H1 (cell line): ENCODE results near the gene MRPS2.

Experiments
- EZH2 ChIP-seq: fragments of 200-600 bp; sonication (generic); IDR thresholded peaks from 2 replicates; pipeline ENCODE4 v1.7.1; 2012; ENCODE audit warnings: low read depth, mild to moderate bottlenecking, moderate library complexity, low read length, inconsistent platforms; ENCODE audit not compliant: severe bottlenecking
- POLR2AphosphoS5 ChIP-seq: IDR thresholded peaks from 2 replicates; pipeline ENCODE4 v1.6.1; 2011; ENCODE audit warnings: low read depth, low read length

DNA sequence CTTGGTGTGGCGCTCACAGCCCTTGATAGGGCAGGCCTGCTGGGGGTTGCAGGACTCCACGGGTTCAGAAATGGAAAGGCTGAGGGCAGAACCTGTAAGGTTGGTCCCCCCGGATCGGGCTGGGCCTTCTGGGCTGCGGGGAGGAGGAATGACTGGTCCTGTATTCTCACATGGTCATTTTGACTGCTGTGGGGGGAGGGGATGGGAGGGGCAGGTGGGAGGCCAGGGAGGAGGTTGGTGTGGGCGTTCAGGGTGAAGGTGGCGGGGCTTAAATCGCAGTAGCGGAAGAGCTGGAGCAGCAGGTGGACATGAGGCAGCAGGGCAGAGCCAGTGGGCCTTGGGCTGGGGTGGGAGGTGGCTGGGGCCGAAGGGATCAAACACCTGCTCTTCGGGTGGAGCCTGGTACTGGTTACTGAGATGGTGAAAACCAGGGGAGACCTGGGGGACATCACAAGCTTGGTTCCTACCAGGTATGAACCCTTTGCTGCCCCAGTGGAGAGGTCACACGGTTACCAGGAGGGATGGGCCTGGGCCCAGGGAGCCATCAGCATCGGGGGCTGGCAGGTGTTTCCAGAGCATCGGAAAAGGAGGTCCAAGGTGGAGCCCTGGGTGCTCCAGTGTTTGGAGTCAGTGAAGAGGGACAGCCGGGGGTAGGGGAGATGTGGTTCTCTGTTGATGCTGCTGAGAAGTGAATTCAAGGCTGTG, 1.8 kb downstream of the MRPS2 start:
- no peak for TF ChIP-seq EZH2
- no peak; the same call in 1 of the 2 replicates for TF ChIP-seq POLR2AphosphoS5
